Peyer's patch (tissue), 4 donors: ENCODE results near the gene NOTCH2.

Source experiments
- CTCF ChIP-seq, 6 experiments: fragments of 450-650 bp in 4 of 6; fragments of 200-600 bp in 2 of 6; sonication (generic) in 1 of 6; IDR thresholded peaks; one replicate each; pipeline ENCODE4 v1.5.1; 2017 to 2019; ENCODE audit warnings: antibody characterized with exemption in 6 of 6, mild to moderate bottlenecking in 3 of 6, moderate library complexity in 1 of 6
- POLR2A ChIP-seq, 2 donors: fragments of 450-650 bp; IDR thresholded peaks; one replicate each; pipeline ENCODE4 v1.5.1; 2017; ENCODE audit warnings: antibody characterized with exemption in 2 of 2, mild to moderate bottlenecking in 2 of 2, moderate library complexity in 2 of 2

- TF ChIP-seq POLR2A (IDR thresholded peaks at IDR 0.05) (no peak), CTCF (IDR thresholded peaks at IDR 0.05) (no peak)
Measured at GRCh38 chr1:119862276-119862675, 207.2 kb downstream of the NOTCH2 start.
